RWPE2 (cell line): ENCODE measurements around the gene NLRP12.

ENCODE experiments used
- ATAC-seq: fragments of 200-7000 bp; cut with Tn5 transposase; 3 replicates; pipeline ENCODE4 v1.9.1; 2021; ENCODE audit warnings: low read depth
- DNase-seq: peaks from one replicate; pipeline ENCODE4 v3.0.0-alpha.2; 2020; ENCODE audit warnings: low spot score
- H3K27ac ChIP-seq: fragments of 450-650 bp; 2 replicates; pipeline ENCODE4 v1.5.1; 2017; ENCODE audit warnings: mild to moderate bottlenecking; ENCODE audit not compliant: poor library complexity, severe bottlenecking
- H3K27me3 ChIP-seq: fragments of 250-450 bp; sonication (Bioruptor Pico); 2 replicates; pipeline ENCODE4 v1.5.1; 2021; ENCODE audit warnings: mild to moderate bottlenecking, moderate library complexity; ENCODE audit not compliant: insufficient read depth, poor library complexity, severe bottlenecking
- H3K36me3 ChIP-seq: fragments of 250-450 bp; sonication (Bioruptor Pico); 2 replicates; pipeline ENCODE4 v1.5.1; 2020; ENCODE audit warnings: low read depth, mild to moderate bottlenecking, moderate library complexity
- H3K4me1 ChIP-seq: fragments of 250-450 bp; sonication (Bioruptor Pico); 2 replicates; pipeline ENCODE4 v1.5.1; 2021; ENCODE audit warnings: mild to moderate bottlenecking, moderate library complexity; ENCODE audit not compliant: insufficient read depth, poor library complexity, severe bottlenecking
- H3K4me3 ChIP-seq: fragments of 250-450 bp; sonication (Bioruptor Pico); 2 replicates; pipeline ENCODE4 v1.5.1; 2021; ENCODE audit warnings: mild to moderate bottlenecking, moderate library complexity; ENCODE audit not compliant: severe bottlenecking
- H3K9me3 ChIP-seq: fragments of 250-450 bp; sonication (Bioruptor Pico); 2 replicates; pipeline ENCODE4 v1.5.1; 2021; ENCODE audit warnings: mild to moderate bottlenecking, moderate library complexity; ENCODE audit not compliant: severe bottlenecking
- CTCF ChIP-seq: fragments of 450-650 bp; IDR thresholded peaks from one replicate; pipeline ENCODE4 v1.5.1; 2017; ENCODE audit warnings: mild to moderate bottlenecking, moderate library complexity; ENCODE audit not compliant: poor library complexity, severe bottlenecking

NLRP12 gene

GRCh38 chr19:53865918-53866864 lies 42.1 kb upstream of the NLRP12 start:
- no peaks in the 10 kb centered on the region for H3K27me3 ChIP-seq
- peaks cover 10% of the 10 kb centered on the region for H3K4me1 ChIP-seq
- no peak for TF ChIP-seq CTCF
- H3K27ac ChIP-seq: peak overlapping the region; percentile 86
- ATAC-seq (peak; percentile 28), DNase-seq (no peak)
- peak overlapping the region; percentile 69 for H3K4me3 ChIP-seq
- H3K36me3 ChIP-seq: peaks cover 8% of the 10 kb centered on the region
- no peaks in the 10 kb centered on the region for H3K9me3 ChIP-seq

- ATAC-seq: no peak
Measured at GRCh38 chr19:53865523-53865917, 41.4 kb upstream of the NLRP12 start.

GRCh38 chr19:53864308-53864836 lies 40.3 kb upstream of the NLRP12 start:
- no peak for TF ChIP-seq CTCF
- no peak for DNase-seq
- H3K36me3 ChIP-seq: no peaks in the 10 kb centered on the region
- H3K4me3 ChIP-seq: no peak overlapping the region
- no peak for ATAC-seq
- H3K4me1 ChIP-seq: peaks cover 10% of the 10 kb centered on the region
- no peaks in the 10 kb centered on the region for H3K27me3 ChIP-seq
- H3K27ac ChIP-seq: no peak overlapping the region
- no peaks in the 10 kb centered on the region for H3K9me3 ChIP-seq

More at GRCh38 chr19:53865523-53865917, 41.4 kb upstream of the NLRP12 start:
- Histone ChIP-seq H3K36me3 (peaks cover 1% of the 10 kb centered on the region), H3K4me3 (peak overlapping the region; percentile 69), H3K9me3 (no peaks in the 10 kb centered on the region), H3K27ac (peak overlapping the region; percentile 86), H3K27me3 (no peaks in the 10 kb centered on the region), H3K4me1 (peaks cover 10% of the 10 kb centered on the region)
- no peak for DNase-seq
- no peak for TF ChIP-seq CTCF

GRCh38 chr19:53853707-53854106 lies 29.6 kb upstream of the NLRP12 start:
- DNase-seq (no peak), ATAC-seq (no peak)
- Histone ChIP-seq H3K36me3 (no peaks in the 10 kb centered on the region), H3K4me3 (no peak overlapping the region), H3K4me1 (peaks cover under 1% of the 10 kb centered on the region), H3K27me3 (no peaks in the 10 kb centered on the region), H3K9me3 (no peaks in the 10 kb centered on the region), H3K27ac (no peak overlapping the region)
- TF ChIP-seq CTCF: no peak
